HG03135 (cell line): ENCODE results near the gene ACACB.

ENCODE experiments used
- ATAC-seq: cut with Tn5 transposase; IDR thresholded peaks from one replicate; pipeline ENCODE4 v1.9.1; 2021; ENCODE audit warnings: mild to moderate bottlenecking, moderate library complexity; ENCODE audit not compliant: unreplicated experiment

The ACACB gene

DNA sequence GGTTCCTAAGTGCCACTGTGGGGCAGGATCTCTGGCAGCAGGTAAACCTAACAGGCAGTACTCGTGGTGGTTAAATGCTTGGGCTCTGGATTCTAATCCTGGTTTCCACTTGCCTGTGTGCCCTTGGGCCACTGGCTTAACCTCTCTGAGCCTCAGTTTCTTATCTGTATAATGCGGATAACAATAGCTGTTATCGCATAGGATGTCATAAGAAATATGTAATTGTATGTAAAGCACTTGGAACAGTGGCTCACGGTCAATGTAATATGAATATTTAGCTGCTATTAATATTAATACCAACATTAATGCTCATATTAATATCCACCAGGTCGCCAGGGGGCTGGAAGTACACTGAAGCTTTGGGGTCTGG lies 175.9 kb downstream of the ACACB start:
- no peak for ATAC-seq

DNA sequence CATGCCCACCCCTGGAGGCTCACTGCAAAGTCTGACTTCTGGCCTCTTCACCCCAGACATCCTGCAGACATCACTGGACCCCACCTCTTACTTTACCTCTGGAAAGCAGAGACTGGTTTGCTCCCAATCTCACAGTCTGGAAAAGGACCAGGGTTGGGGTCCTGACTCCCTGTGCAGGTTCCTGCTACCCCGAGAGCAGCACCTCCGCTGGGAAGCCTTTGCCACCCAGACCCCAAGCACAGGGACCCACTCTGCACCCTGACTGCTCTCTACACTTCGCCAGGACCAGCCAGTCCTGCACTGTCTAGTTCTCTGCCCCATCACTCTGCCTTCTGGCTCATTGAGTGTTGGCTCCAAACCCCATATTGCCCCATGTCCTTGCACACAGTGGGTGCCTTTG lies 176.7 kb downstream of the ACACB start:
- no peak for ATAC-seq

- ATAC-seq: no peak
These were observed 178.0 kb downstream of the ACACB start for GRCh38 chr12:109294286-109294796.

- ATAC-seq: no peak
These were observed 179.5 kb downstream of the ACACB start for GRCh38 chr12:109295764-109296425.

GRCh38 chr12:109296431-109296830 lies 180.0 kb downstream of the ACACB start:
- ATAC-seq: no peak

DNA sequence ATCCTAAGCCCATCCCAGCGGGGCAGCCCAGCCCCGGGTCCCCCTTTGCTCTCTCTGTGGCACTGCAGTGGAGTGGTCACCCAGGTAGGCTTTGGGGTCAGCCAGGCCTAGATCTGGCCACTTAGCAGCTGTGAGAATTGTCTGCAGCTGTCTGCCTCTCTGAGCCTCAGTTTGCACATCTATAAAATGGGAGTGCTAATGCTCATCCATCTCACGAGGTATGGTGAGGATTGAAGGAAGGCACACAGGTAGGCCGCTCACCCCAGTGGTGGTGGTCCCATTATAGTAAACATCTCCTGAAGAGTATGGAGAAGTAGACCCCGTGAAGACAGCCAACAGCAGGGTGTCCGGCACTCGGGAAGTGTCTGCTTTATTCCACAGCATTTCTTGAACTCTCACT lies 183.5 kb downstream of the ACACB start:
- no peak for ATAC-seq

DNA sequence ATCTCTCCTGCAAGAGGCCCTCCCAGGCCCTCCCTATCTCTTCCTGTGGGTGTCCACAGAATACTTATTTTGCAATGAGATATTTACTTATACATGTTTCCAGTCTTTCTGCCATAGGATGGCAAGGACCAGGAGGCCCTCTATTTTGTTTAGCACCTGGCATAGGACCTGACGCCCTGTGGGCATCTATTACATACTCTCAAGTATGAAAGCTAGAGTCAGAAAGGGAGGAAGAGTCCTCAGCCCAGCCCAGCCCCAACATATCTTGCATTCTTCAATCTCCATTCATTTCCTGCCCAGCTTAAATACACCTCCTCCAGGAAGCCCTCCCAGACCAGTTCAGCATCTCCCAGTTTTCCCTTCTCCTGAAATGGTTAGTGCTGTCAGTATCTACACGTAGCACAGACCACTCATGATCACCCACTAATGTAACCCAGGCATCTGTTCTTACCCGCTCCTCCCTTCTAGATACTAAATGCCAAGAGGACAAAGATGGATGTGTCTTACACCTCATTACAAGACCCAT lies 185.3 kb downstream of the ACACB start:
- no peak for ATAC-seq

GRCh38 chr12:109302358-109302757 lies 186.0 kb downstream of the ACACB start:
- no peak for ATAC-seq

DNA sequence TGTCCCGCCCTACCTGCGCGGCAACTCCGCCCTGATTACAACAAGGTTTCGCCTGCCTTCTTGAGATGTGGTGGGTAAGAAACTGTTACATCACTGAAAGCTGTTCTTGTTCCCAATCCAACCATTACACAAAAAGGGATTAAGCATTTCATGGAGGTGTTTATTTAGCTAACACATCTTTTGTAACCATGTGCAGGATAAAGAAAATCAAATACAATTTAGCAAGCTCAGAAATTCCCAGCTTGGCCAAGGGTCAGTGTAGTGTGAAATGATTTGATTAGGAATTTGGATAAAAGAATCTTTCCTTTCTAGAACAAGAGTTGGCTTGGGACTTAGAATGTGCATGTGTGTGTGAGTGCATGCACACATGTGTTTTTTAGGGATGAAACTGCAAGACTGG lies 186.4 kb downstream of the ACACB start:
- no peak for ATAC-seq

DNA sequence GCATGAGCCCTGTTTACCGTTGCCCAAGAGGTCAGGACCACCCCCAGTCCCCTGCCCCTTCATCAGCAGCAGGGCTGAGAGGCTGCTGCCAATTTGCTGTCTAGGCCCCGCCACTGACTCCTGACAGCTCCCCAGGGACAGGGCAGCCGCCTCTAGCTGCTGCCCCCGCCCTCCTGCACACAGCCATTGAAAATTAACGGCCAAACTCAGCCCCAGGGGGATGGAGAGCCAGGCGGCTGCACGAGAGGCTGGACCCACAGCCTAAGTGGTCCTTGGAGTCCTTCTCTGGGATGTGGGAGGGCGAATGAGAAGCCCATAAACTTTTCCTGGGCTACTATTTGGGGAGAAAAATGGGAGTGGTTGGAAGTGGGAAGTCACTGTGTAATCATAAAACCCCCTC lies 188.1 kb downstream of the ACACB start:
- ATAC-seq: no peak

DNA sequence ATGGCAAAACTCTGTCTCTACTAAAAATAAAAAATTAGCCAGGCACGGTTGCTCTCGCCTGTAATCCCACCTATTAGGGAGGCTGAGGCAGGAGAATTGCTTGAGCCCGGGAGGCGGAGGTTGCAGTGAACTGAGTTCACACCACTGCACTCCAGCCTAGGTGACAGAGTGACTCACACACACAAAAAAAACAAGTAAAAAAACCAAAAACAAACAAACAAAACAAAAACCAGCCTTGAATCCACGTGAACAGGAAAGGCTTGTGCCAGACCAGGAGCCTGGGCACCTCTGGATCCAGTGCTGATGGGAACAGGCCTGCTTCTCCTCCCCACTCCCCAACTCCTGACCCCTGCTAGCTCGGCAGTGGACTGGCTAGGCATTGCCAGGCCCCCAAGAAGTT lies 189.2 kb downstream of the ACACB start:
- ATAC-seq: no peak

DNA sequence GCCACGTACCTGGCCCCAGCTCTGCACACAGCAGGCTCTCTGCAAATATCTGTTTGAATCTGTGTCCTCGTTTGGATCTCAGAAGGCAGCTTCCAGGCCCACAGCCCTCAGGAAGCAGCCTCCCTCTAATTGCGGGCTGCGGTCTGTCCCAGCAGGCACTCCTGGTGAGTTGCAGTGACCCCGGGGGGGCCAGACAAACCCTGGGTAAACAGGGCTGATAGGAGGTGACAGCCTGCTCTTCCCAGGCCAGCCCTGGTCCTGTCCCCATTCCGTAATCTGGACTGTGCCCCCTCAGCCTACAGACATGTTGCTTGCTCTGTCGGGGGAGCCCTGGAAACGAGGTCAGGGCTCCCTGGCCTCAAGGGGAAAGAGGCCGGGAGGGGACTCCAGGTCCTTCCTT lies 190.7 kb downstream of the ACACB start:
- ATAC-seq: no peak

GRCh38 chr12:109308534-109309380 lies 192.4 kb downstream of the ACACB start, which contains the start of gene FOXN4:
TSS of gene FOXN4 (minus strand) at chr12:109309284. CDS start at chr12:109308321, 963 bp downstream.
- no peak for ATAC-seq

- ATAC-seq: no peak
These were observed 193.2 kb downstream of the ACACB start for GRCh38 chr12:109309381-109310246.

GRCh38 chr12:109310247-109311125 lies 194.1 kb downstream of the ACACB start:
- no peak for ATAC-seq
